Measurements from ENCODE around the gene ZNF525.

DNA sequence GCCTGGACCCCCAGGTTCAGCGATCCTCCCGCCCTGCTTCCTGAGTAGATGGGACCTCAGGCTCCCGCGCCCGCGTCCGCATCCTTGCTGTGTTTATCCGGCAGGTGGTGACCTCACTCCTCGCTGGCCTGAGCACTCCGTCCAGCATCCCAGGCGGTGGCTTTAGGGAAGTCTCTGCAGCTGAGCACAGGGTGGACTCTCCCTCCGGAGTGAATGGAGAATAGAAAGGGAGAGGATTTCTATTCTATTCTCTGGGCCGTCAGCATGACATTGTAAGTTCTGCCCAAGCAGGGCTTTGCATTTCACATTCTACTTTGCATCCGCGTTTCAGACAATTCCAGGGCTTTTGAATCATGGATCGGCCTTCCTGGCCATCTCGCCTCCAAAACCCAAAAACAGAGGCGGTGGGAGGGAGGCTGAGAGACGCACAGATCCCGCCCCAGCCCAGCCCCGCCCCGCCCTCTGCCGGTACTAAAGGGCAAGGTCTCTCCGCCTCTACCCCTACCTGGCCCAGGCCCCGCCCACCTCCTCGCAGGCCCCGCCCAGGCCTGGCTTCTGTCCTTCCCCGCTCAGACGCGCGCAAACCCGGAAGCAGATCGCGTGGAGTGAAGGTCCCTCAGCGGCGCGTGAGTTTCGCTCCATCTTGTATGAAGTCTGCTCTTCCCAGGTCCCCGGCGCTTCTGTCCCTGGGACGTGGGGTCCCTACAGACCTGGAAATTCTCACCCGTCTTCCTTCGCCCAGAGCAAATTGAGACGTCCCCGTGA is at the start of gene ZNF525:
- TF ChIP-seq POLR2A (IDR thresholded peaks at IDR 0.05) = no peak
- TF ChIP-seq, protein P1, sequence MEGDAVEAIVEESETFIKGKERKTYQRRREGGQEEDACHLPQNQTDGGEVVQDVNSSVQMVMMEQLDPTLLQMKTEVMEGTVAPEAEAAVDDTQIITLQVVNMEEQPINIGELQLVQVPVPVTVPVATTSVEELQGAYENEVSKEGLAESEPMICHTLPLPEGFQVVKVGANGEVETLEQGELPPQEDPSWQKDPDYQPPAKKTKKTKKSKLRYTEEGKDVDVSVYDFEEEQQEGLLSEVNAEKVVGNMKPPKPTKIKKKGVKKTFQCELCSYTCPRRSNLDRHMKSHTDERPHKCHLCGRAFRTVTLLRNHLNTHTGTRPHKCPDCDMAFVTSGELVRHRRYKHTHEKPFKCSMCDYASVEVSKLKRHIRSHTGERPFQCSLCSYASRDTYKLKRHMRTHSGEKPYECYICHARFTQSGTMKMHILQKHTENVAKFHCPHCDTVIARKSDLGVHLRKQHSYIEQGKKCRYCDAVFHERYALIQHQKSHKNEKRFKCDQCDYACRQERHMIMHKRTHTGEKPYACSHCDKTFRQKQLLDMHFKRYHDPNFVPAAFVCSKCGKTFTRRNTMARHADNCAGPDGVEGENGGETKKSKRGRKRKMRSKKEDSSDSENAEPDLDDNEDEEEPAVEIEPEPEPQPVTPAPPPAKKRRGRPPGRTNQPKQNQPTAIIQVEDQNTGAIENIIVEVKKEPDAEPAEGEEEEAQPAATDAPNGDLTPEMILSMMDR (IDR thresholded peaks at IDR 0.05) = no peak

Measured in lower leg skin (tissue), 3 donors.